C4-2B (cell line): ENCODE measurements around the gene TIMP3.
"Not testable (repeated sequence)": the region's sequence is repeated elsewhere in the genome, so short reads cannot be mapped to it uniquely, and the experiment has no call there.

Experiments used
- H3K27ac ChIP-seq: fragments of 450-650 bp; 2 replicates; pipeline ENCODE4 v1.5.1; 2017
- ZFX ChIP-seq: fragments of 450-650 bp; IDR thresholded peaks from 2 replicates; pipeline ENCODE4 v1.6.1; 2017
- TF ChIP-seq, protein P1 (sequence below): fragments of 450-650 bp; conservative IDR thresholded peaks from 2 replicates; pipeline ENCODE4 v1.5.1; 2017; ENCODE audit warnings: mild to moderate bottlenecking

TIMP3 gene

GRCh38 chr22:32870474-32870873, 69.0 kb downstream of the TIMP3 start:
- TF ChIP-seq ZFX, result no peak
- TF ChIP-seq, protein P1, sequence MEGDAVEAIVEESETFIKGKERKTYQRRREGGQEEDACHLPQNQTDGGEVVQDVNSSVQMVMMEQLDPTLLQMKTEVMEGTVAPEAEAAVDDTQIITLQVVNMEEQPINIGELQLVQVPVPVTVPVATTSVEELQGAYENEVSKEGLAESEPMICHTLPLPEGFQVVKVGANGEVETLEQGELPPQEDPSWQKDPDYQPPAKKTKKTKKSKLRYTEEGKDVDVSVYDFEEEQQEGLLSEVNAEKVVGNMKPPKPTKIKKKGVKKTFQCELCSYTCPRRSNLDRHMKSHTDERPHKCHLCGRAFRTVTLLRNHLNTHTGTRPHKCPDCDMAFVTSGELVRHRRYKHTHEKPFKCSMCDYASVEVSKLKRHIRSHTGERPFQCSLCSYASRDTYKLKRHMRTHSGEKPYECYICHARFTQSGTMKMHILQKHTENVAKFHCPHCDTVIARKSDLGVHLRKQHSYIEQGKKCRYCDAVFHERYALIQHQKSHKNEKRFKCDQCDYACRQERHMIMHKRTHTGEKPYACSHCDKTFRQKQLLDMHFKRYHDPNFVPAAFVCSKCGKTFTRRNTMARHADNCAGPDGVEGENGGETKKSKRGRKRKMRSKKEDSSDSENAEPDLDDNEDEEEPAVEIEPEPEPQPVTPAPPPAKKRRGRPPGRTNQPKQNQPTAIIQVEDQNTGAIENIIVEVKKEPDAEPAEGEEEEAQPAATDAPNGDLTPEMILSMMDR, result no peak
- no peak overlapping the region for H3K27ac ChIP-seq

DNA sequence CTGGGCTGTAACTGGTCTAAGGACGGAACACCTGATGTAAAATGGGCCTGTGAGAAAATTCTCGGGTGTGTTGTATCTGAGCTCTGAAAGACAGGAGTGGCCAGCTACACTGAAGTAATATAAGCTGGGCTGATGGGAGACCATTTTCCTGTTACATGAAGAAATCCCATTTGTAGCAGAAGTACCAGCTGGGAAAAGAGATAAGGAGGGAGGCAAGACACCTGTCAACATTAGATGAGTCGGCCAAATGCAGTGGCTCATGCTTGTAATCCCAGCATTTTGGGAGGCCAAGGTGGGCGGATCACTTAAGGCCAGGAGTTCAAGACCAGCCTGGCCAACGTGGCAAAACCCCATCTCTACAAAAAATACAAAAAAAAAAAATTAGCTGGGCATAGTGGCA, 72.1 kb downstream of the TIMP3 start:
- H3K27ac ChIP-seq, result not testable (repeated sequence)

DNA sequence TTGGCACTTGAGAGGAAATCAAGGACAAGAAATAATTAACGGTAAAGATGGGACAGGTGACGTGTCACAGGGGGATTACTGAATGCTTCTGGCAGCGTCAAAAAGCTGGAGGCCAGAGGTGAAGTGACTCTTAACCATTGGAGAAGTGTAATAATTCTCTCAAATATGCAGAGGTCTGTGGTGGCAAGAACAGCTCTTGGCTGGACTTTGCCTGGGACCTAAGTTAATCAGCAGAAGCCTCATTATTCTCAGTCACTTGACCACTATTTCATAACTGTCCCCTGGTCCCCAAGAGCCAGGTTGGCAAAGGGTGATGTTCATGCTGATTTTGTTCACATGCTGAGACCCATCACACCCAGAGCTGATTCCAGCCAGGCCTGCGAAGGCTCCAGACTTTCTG, 72.9 kb downstream of the TIMP3 start:
- H3K27ac ChIP-seq, result no peak overlapping the region
- TF ChIP-seq, protein P1, result no peak
- TF ChIP-seq ZFX, result no peak

GRCh38 chr22:32874976-32875375, 73.5 kb downstream of the TIMP3 start:
- TF ChIP-seq, protein P1, result no peak
- TF ChIP-seq ZFX, result no peak
- H3K27ac ChIP-seq, result no peak overlapping the region

DNA sequence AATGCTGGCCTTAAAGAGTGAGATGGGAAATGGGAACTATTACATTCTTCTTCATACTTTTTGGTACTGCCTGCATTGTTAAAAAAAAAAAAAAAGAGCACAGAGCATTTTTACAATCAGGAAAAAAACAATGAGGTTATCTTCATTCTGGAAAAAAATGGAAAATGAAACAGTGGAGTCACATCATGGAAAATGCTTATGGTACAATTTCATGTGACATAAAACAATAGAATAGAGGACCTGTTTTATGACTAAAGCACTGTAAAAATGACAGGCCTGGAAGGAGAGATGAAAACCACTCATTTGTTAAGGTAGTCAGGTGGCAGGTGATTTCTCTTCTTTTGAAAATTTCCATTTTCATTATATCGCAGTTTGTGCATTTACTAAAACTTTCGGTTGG, 75.0 kb downstream of the TIMP3 start:
- TF ChIP-seq ZFX, result no peak
- TF ChIP-seq, protein P1, result no peak
- no peak overlapping the region for H3K27ac ChIP-seq

DNA sequence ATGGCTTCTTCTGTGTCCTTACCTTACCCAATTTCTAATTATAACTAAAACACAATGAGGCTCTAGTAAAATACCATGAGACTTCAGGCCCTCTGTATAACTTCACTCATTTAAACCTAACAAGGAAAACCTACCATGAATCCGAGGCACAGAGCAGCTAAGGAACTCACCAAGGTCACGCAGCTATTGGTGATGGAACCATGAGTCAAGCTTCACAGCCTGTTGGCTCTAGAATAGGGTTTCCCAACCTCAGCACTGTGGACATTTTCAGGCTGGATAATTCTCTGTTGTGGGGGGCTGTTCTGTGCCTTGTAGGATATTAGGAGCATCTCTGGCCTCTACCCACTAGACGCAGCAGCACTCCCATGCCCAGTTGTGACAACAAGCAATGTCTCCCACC, 75.7 kb downstream of the TIMP3 start:
- TF ChIP-seq, protein P1, result no peak
- no peak for TF ChIP-seq ZFX
- no peak overlapping the region for H3K27ac ChIP-seq

DNA sequence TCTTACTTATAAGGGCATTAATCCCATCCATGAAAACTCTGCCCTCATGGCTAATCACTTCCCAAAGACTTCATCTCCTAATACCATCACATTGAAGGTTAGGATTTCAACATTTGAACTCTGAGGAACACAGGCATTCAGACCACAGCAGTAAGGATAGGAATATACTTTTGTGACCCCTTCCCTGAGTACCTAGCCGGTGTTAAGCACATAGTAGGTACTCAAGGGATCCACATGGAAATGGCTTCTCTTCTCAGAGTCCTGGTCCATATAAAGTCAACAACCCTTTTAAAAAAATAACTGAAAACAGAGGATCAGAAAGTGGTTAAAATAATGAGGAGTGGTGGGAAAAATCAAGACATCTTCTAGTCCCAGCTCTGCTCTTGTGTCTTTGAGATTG, 78.0 kb downstream of the TIMP3 start:
- TF ChIP-seq, protein P1, result no peak
- no peak for TF ChIP-seq ZFX
- H3K27ac ChIP-seq, result no peak overlapping the region

- H3K27ac ChIP-seq, result no peak overlapping the region
- TF ChIP-seq, protein P1, result no peak
- TF ChIP-seq ZFX, result no peak
Measured at GRCh38 chr22:32880061-32880460, 78.6 kb downstream of the TIMP3 start.
